Mesothelial cell of epicardium (in vitro differentiated cells): Measurements from ENCODE around the gene MORN3. TPM values are rescaled to one million over a fixed set of nuclear protein-coding genes. Genes with fewer than 3 reads are reported as not detected.

ENCODE experiments used
- DNase-seq, 2 experiments: peaks; one replicate each; pipeline ENCODE4 v3.0.0; 2021; ENCODE audit warnings: low spot score in 2 of 2; ENCODE audit not compliant: unreplicated experiment in 2 of 2
- H3K27ac Mint-ChIP-seq: 2 replicates; pipeline ENCODE4 v1.8.0; 2021; ENCODE audit warnings: mixed read lengths
- H3K27me3 Mint-ChIP-seq: 2 replicates; pipeline ENCODE4 v1.8.0; 2021; ENCODE audit warnings: low read depth, mixed read lengths
- H3K36me3 Mint-ChIP-seq: 2 replicates; pipeline ENCODE4 v1.8.0; 2021; ENCODE audit warnings: mixed read lengths
- H3K4me1 Mint-ChIP-seq: 2 replicates; pipeline ENCODE4 v1.8.0; 2021; ENCODE audit warnings: mixed read lengths
- H3K4me3 Mint-ChIP-seq: 2 replicates; pipeline ENCODE4 v1.8.0; 2021; ENCODE audit warnings: mild to moderate bottlenecking, moderate library complexity, mixed read lengths
- H3K9me3 Mint-ChIP-seq: 2 replicates; pipeline ENCODE4 v1.8.0; 2021; ENCODE audit warnings: mixed read lengths
- total RNA-seq: library from RNA; stranded (reverse); gene quantifications from 3 replicates; pipeline ENCODE4 v1.2.1, GENCODE V29; 2021
- TF ChIP-seq, protein P1 (sequence below): fragments of 200-600 bp; sonication (generic); IDR thresholded peaks from one replicate; pipeline ENCODE4 v1.5.0; 2021; ENCODE audit warnings: antibody characterized with exemption; ENCODE audit not compliant: unreplicated experiment

MORN3 gene
- total RNA-seq, 1 donor from 2014 or later = 0.69 TPM

DNA sequence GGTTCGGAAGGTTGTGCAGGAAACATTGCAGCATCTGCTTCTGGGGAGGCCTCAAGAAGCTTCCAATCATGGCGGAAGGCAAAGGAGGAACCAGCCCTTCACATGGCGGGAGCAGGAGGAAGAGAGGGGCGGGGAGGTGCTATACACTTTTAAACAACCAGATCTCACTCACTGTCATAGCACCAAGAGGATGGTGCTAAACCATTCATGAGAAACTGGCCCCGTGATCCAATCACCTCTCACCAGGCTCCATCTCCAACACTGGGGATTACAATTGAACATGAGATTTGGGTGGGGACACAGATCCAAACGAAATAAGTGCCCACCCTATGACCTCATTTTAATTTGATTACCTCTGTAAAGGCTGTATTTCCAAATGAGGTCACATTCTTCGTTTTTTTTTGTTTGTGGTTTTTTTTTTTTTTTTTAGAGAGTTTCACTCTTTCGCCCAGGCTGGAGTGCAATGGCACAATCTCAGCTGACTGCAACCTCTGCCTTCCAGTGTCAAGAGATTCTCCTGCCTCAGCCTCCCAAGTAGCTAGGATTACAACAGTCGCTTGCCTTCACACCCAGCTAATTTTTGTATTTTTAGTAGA lies 54.5 kb downstream of the MORN3 start:
- Mint-ChIP-seq H3K9me3 (no peaks in the 10 kb centered on the region), H3K4me3 (no peak overlapping the region), H3K4me1 (peaks cover 14% of the 10 kb centered on the region), H3K36me3 (no peaks in the 10 kb centered on the region), H3K27ac (no peak overlapping the region), H3K27me3 (no peaks in the 10 kb centered on the region)
- TF ChIP-seq, protein P1, sequence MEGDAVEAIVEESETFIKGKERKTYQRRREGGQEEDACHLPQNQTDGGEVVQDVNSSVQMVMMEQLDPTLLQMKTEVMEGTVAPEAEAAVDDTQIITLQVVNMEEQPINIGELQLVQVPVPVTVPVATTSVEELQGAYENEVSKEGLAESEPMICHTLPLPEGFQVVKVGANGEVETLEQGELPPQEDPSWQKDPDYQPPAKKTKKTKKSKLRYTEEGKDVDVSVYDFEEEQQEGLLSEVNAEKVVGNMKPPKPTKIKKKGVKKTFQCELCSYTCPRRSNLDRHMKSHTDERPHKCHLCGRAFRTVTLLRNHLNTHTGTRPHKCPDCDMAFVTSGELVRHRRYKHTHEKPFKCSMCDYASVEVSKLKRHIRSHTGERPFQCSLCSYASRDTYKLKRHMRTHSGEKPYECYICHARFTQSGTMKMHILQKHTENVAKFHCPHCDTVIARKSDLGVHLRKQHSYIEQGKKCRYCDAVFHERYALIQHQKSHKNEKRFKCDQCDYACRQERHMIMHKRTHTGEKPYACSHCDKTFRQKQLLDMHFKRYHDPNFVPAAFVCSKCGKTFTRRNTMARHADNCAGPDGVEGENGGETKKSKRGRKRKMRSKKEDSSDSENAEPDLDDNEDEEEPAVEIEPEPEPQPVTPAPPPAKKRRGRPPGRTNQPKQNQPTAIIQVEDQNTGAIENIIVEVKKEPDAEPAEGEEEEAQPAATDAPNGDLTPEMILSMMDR = no peak
- no peak for DNase-seq

DNA sequence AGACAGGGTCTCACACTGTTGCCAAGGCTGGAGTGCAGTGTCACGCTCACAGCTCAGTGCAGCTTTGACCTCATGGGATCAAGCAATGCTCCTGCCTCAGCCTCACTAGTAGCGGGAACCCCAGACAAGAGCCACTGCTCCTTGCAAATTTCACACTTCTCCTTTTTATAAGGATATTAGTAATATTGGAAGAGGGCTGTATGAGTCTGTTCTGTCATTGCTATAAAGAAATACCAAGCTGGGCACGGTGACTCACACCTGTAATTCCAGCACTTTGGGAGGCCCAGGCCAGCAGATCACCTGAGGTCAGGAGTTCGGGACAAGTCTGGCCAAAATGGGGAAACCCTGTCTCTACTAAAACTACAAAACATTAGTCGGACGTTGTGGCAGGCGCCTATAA lies 56.0 kb downstream of the MORN3 start:
- TF ChIP-seq, protein P1 = no peak
- peaks cover 2% of the 10 kb centered on the region for H3K36me3 Mint-ChIP-seq

DNA sequence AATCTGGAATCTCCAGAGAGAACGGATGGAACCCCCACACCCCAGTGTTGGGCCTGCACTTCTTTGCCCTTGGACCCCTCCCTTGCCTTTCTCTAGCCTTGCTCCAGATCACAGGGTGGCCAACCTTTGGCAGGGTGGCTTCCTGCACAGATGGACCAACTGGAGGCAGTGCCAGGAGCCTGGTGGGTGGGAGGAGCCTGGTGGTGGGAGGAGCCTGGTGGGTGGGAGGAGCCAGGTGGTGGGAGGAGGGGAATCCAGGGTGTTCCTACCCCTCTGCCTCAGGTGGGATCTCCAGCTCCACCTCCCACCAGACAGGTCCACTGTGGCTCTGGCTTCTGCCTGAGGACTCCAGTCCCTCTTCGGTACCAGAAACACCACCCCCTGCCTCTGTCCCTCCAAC lies 58.1 kb downstream of the MORN3 start:
- Mint-ChIP-seq H3K27ac (peak overlapping the region; percentile 73), H3K9me3 (no peaks in the 10 kb centered on the region), H3K27me3 (no peaks in the 10 kb centered on the region), H3K36me3 (peaks cover 2% of the 10 kb centered on the region), H3K4me1 (peaks cover 9% of the 10 kb centered on the region), H3K4me3 (no peak overlapping the region)
- TF ChIP-seq, protein P1 = no peak
- DNase-seq = no peak

More for the DNA sequence above, 56.0 kb downstream of the MORN3 start:
- no peaks in the 10 kb centered on the region for H3K9me3 Mint-ChIP-seq
- H3K27ac Mint-ChIP-seq = no peak overlapping the region
- H3K4me1 Mint-ChIP-seq = peaks cover 10% of the 10 kb centered on the region
- DNase-seq = no peak
- H3K27me3 Mint-ChIP-seq = no peaks in the 10 kb centered on the region
- H3K4me3 Mint-ChIP-seq = no peak overlapping the region

DNA sequence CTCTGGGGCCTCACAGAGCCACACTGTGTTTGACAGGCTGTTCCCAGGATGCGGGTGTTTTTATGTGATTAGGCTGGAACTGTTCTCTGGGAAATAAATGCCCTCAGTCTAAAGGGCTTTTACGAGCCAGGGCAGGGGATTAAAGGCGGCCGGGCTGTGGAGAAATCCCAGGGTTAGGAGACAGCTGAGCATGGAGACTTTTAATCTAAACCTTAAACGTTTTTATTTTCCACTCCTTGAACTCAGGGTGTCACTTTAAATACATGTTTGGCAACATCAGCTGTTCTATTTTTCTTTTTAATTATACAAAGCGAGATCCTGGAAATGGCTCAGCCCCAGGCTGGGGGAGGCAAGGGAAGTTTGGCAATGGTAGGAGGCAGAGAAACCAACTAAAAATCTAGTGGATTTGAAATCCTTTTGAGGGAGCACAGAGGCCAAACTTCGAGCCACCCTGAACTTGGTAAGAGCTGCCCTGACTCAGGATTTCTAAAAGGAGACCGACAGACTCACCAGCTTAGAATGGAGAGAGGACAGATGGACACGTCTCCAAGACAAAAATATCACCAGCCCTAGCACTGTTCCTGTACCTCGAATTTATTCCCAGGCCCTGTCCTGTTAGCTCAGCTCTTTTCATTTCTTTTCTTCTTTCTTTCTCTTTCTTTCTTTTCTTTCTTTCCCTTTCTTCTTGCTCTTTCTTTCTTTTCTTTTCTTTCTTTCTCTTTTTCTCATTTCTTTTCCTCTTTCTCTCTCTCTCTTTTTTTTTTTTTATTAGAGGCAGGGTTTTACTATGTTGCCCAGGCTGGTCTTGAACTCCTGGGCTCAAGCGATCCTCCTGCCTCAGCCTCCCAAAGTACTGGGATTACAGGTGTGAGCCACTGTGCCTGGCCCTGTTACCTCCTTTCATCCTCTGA lies 59.0 kb downstream of the MORN3 start:
- TF ChIP-seq, protein P1 = no peak
- Mint-ChIP-seq H3K27me3 (no peaks in the 10 kb centered on the region), H3K4me1 (peaks cover 9% of the 10 kb centered on the region), H3K27ac (peak overlapping the region; percentile 88), H3K36me3 (peaks cover 2% of the 10 kb centered on the region), H3K9me3 (no peaks in the 10 kb centered on the region), H3K4me3 (no peak overlapping the region)
- DNase-seq = no peak

DNA sequence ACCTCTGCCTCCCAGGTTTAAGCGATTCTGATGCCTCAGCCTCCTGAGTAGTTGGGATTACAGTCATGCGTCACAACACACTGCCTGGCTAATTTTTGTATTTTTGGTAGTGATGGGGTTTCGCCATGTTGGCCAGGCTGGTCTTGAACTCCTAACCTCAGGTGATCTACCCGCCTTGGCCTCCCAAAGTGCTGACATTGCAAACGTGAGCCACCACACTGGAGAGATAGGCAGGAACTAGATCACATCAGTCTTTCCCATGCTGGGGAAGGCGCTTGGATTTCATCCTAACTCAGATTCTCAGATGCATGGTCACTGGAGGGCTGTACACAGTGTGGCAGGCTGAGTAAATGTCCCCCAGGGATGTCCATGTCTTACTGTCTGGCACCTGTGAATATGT lies 61.2 kb downstream of the MORN3 start:
- no peak overlapping the region for H3K4me3 Mint-ChIP-seq
- DNase-seq = no peak
- no peak overlapping the region for H3K27ac Mint-ChIP-seq
- TF ChIP-seq, protein P1 = no peak
- no peaks in the 10 kb centered on the region for H3K27me3 Mint-ChIP-seq
- peaks cover 2% of the 10 kb centered on the region for H3K36me3 Mint-ChIP-seq
- H3K9me3 Mint-ChIP-seq = no peaks in the 10 kb centered on the region
- H3K4me1 Mint-ChIP-seq = peaks cover 9% of the 10 kb centered on the region
